Measurements from ENCODE around the gene GRIA3.
"Not testable (repeated sequence)": the region's sequence is repeated elsewhere in the genome, so short reads cannot be mapped to it uniquely, and the experiment has no call there.

Gene GRIA3

GRCh38 chrX:123486297-123486696 is 302.2 kb downstream of the GRIA3 start:
- Histone ChIP-seq H3K27me3 (ENCODE audit: insufficient read depth, low read length) (no peaks in the 10 kb centered on the region), H3K4me1 (ENCODE audit: control insufficient read depth, insufficient read depth, low read length, unreplicated experiment) (peaks cover 3% of the 10 kb centered on the region), H3K36me3 (ENCODE audit: insufficient read depth, low read length) (no peaks in the 10 kb centered on the region), H2AFZ (ENCODE audit: low read length, unreplicated experiment) (no peak overlapping the region), H3K4me3 (ENCODE audit: low read depth, low read length) (no peak overlapping the region), H3K79me2 (ENCODE audit: control insufficient read depth, insufficient read depth, low read length, unreplicated experiment) (no peaks in the 10 kb centered on the region), H3K27ac (ENCODE audit: low read depth, low read length) (no peak overlapping the region)

- Histone ChIP-seq H3K27ac (ENCODE audit: low read depth, low read length) (no peak overlapping the region), H3K4me1 (ENCODE audit: control insufficient read depth, insufficient read depth, low read length, unreplicated experiment) (peaks cover 3% of the 10 kb centered on the region), H3K79me2 (ENCODE audit: control insufficient read depth, insufficient read depth, low read length, unreplicated experiment) (no peaks in the 10 kb centered on the region), H3K36me3 (ENCODE audit: insufficient read depth, low read length) (no peaks in the 10 kb centered on the region), H3K27me3 (ENCODE audit: insufficient read depth, low read length) (no peaks in the 10 kb centered on the region), H2AFZ (ENCODE audit: low read length, unreplicated experiment) (no peak overlapping the region), H3K4me3 (ENCODE audit: low read depth, low read length) (no peak overlapping the region)
These were observed 303.2 kb downstream of the GRIA3 start for GRCh38 chrX:123487236-123487635.

- no peak overlapping the region for H3K27ac ChIP-seq (ENCODE audit: low read depth, low read length)
- H3K79me2 ChIP-seq (ENCODE audit: control insufficient read depth, insufficient read depth, low read length, unreplicated experiment): no peaks in the 10 kb centered on the region
- no peak overlapping the region for H3K4me3 ChIP-seq (ENCODE audit: low read depth, low read length)
- H2AFZ ChIP-seq (ENCODE audit: low read length, unreplicated experiment): no peak overlapping the region
- no peaks in the 10 kb centered on the region for H3K36me3 ChIP-seq (ENCODE audit: insufficient read depth, low read length)
- H3K4me1 ChIP-seq (ENCODE audit: control insufficient read depth, insufficient read depth, low read length, unreplicated experiment): peaks cover 2% of the 10 kb centered on the region
- H3K27me3 ChIP-seq (ENCODE audit: insufficient read depth, low read length): no peaks in the 10 kb centered on the region
These were observed 303.6 kb downstream of the GRIA3 start for GRCh38 chrX:123487669-123488068.

- Histone ChIP-seq H3K79me2 (ENCODE audit: control insufficient read depth, insufficient read depth, low read length, unreplicated experiment) (no peaks in the 10 kb centered on the region), H3K27ac (ENCODE audit: low read depth, low read length) (no peak overlapping the region), H2AFZ (ENCODE audit: low read length, unreplicated experiment) (no peak overlapping the region), H3K27me3 (ENCODE audit: insufficient read depth, low read length) (no peaks in the 10 kb centered on the region), H3K4me1 (ENCODE audit: control insufficient read depth, insufficient read depth, low read length, unreplicated experiment) (no peaks in the 10 kb centered on the region), H3K4me3 (ENCODE audit: low read depth, low read length) (no peak overlapping the region), H3K36me3 (ENCODE audit: insufficient read depth, low read length) (no peaks in the 10 kb centered on the region)
These were observed 304.9 kb downstream of the GRIA3 start for GRCh38 chrX:123489011-123489410.

GRCh38 chrX:123493857-123494256 is 309.8 kb downstream of the GRIA3 start:
- no peak overlapping the region for H2AFZ ChIP-seq (ENCODE audit: low read length, unreplicated experiment)
- H3K36me3 ChIP-seq (ENCODE audit: insufficient read depth, low read length): no peaks in the 10 kb centered on the region
- no peaks in the 10 kb centered on the region for H3K79me2 ChIP-seq (ENCODE audit: control insufficient read depth, insufficient read depth, low read length, unreplicated experiment)
- no peak overlapping the region for H3K4me3 ChIP-seq (ENCODE audit: low read depth, low read length)
- no peaks in the 10 kb centered on the region for H3K27me3 ChIP-seq (ENCODE audit: insufficient read depth, low read length)
- H3K4me1 ChIP-seq (ENCODE audit: control insufficient read depth, insufficient read depth, low read length, unreplicated experiment): no peaks in the 10 kb centered on the region
- H3K27ac ChIP-seq (ENCODE audit: low read depth, low read length): no peak overlapping the region

- H3K27ac ChIP-seq (ENCODE audit: low read depth, low read length): no peak overlapping the region
- H3K4me3 ChIP-seq (ENCODE audit: low read depth, low read length): no peak overlapping the region
- no peaks in the 10 kb centered on the region for H3K36me3 ChIP-seq (ENCODE audit: insufficient read depth, low read length)
- no peaks in the 10 kb centered on the region for H3K79me2 ChIP-seq (ENCODE audit: control insufficient read depth, insufficient read depth, low read length, unreplicated experiment)
- H3K4me1 ChIP-seq (ENCODE audit: control insufficient read depth, insufficient read depth, low read length, unreplicated experiment): no peaks in the 10 kb centered on the region
- no peaks in the 10 kb centered on the region for H3K27me3 ChIP-seq (ENCODE audit: insufficient read depth, low read length)
- H2AFZ ChIP-seq (ENCODE audit: low read length, unreplicated experiment): no peak overlapping the region
These were observed 315.7 kb downstream of the GRIA3 start for GRCh38 chrX:123499787-123500186.

GRCh38 chrX:123504047-123504446 is 320.0 kb downstream of the GRIA3 start:
- Histone ChIP-seq H3K27me3 (ENCODE audit: insufficient read depth, low read length) (no peaks in the 10 kb centered on the region), H3K4me1 (ENCODE audit: control insufficient read depth, insufficient read depth, low read length, unreplicated experiment) (no peaks in the 10 kb centered on the region), H3K79me2 (ENCODE audit: control insufficient read depth, insufficient read depth, low read length, unreplicated experiment) (no peaks in the 10 kb centered on the region), H3K4me3 (ENCODE audit: low read depth, low read length) (no peak overlapping the region), H2AFZ (ENCODE audit: low read length, unreplicated experiment) (no peak overlapping the region), H3K27ac (ENCODE audit: low read depth, low read length) (no peak overlapping the region), H3K36me3 (ENCODE audit: insufficient read depth, low read length) (no peaks in the 10 kb centered on the region)

- no peak overlapping the region for H3K4me3 ChIP-seq (ENCODE audit: low read depth, low read length)
- H3K27ac ChIP-seq (ENCODE audit: low read depth, low read length): no peak overlapping the region
- H3K36me3 ChIP-seq (ENCODE audit: insufficient read depth, low read length): no peaks in the 10 kb centered on the region
- no peaks in the 10 kb centered on the region for H3K27me3 ChIP-seq (ENCODE audit: insufficient read depth, low read length)
- no peaks in the 10 kb centered on the region for H3K4me1 ChIP-seq (ENCODE audit: control insufficient read depth, insufficient read depth, low read length, unreplicated experiment)
- H3K79me2 ChIP-seq (ENCODE audit: control insufficient read depth, insufficient read depth, low read length, unreplicated experiment): no peaks in the 10 kb centered on the region
- H2AFZ ChIP-seq (ENCODE audit: low read length, unreplicated experiment): no peak overlapping the region
These were observed 320.7 kb downstream of the GRIA3 start for GRCh38 chrX:123504630-123505270.

- H2AFZ ChIP-seq (ENCODE audit: low read length, unreplicated experiment): no peak overlapping the region
- H3K27ac ChIP-seq (ENCODE audit: low read depth, low read length): no peak overlapping the region
These were observed 329.7 kb downstream of the GRIA3 start for GRCh38 chrX:123513585-123514278.

GRCh38 chrX:123514279-123514640 is 330.2 kb downstream of the GRIA3 start:
- not testable (repeated sequence) for H3K27ac ChIP-seq (ENCODE audit: low read depth, low read length); H3K79me2 ChIP-seq (ENCODE audit: control insufficient read depth, insufficient read depth, low read length, unreplicated experiment); H3K4me3 ChIP-seq (ENCODE audit: low read depth, low read length); H3K27me3 ChIP-seq (ENCODE audit: insufficient read depth, low read length); H3K36me3 ChIP-seq (ENCODE audit: insufficient read depth, low read length); H2AFZ ChIP-seq (ENCODE audit: low read length, unreplicated experiment); H3K4me1 ChIP-seq (ENCODE audit: control insufficient read depth, insufficient read depth, low read length, unreplicated experiment)

More at GRCh38 chrX:123513585-123514278, 329.7 kb downstream of the GRIA3 start:
- Histone ChIP-seq H3K4me3 (ENCODE audit: low read depth, low read length) (no peak overlapping the region), H3K36me3 (ENCODE audit: insufficient read depth, low read length) (no peaks in the 10 kb centered on the region), H3K79me2 (ENCODE audit: control insufficient read depth, insufficient read depth, low read length, unreplicated experiment) (no peaks in the 10 kb centered on the region), H3K27me3 (ENCODE audit: insufficient read depth, low read length) (no peaks in the 10 kb centered on the region), H3K4me1 (ENCODE audit: control insufficient read depth, insufficient read depth, low read length, unreplicated experiment) (no peaks in the 10 kb centered on the region)

GRCh38 chrX:123518791-123519190 is 334.7 kb downstream of the GRIA3 start:
- no peaks in the 10 kb centered on the region for H3K79me2 ChIP-seq (ENCODE audit: control insufficient read depth, insufficient read depth, low read length, unreplicated experiment)
- H3K27me3 ChIP-seq (ENCODE audit: insufficient read depth, low read length): no peaks in the 10 kb centered on the region
- no peak overlapping the region for H3K4me3 ChIP-seq (ENCODE audit: low read depth, low read length)
- H3K36me3 ChIP-seq (ENCODE audit: insufficient read depth, low read length): no peaks in the 10 kb centered on the region
- H3K27ac ChIP-seq (ENCODE audit: low read depth, low read length): no peak overlapping the region
- H2AFZ ChIP-seq (ENCODE audit: low read length, unreplicated experiment): no peak overlapping the region
- no peaks in the 10 kb centered on the region for H3K4me1 ChIP-seq (ENCODE audit: control insufficient read depth, insufficient read depth, low read length, unreplicated experiment)

All from ACC112 (cell line).